NCI-H2171 treated with DMSO at 0.1 percent for 48 hours (cell line): ENCODE measurements around the gene ZBTB16.

Source experiments
- DNase-seq: peaks from one replicate; lab custom pipeline; 2025; lab: John Stamatoyannopoulos, UW

ZBTB16 gene

GRCh38 chr11:114154271-114155047, 94.9 kb downstream of the ZBTB16 start:
- no peak for DNase-seq

- no peak for DNase-seq
These were observed 95.6 kb downstream of the ZBTB16 start for GRCh38 chr11:114155116-114155515.

- DNase-seq = no peak
These were observed 96.6 kb downstream of the ZBTB16 start for GRCh38 chr11:114156131-114156581.

GRCh38 chr11:114156782-114157181, 97.3 kb downstream of the ZBTB16 start:
- no peak for DNase-seq

GRCh38 chr11:114157476-114158050, 98.1 kb downstream of the ZBTB16 start:
- no peak for DNase-seq

GRCh38 chr11:114158421-114158820, 98.9 kb downstream of the ZBTB16 start:
- no peak for DNase-seq

GRCh38 chr11:114158886-114159285, 99.4 kb downstream of the ZBTB16 start:
- no peak for DNase-seq

- DNase-seq = no peak
These were observed 99.8 kb downstream of the ZBTB16 start for GRCh38 chr11:114159320-114159719.

- DNase-seq = peak; percentile 98
These were observed 100.5 kb downstream of the ZBTB16 start for GRCh38 chr11:114159802-114160632.

GRCh38 chr11:114160894-114161293, 101.4 kb downstream of the ZBTB16 start:
- DNase-seq = peak; percentile 41

GRCh38 chr11:114161486-114162250, 102.2 kb downstream of the ZBTB16 start:
- no peak for DNase-seq

GRCh38 chr11:114162719-114163123, 103.2 kb downstream of the ZBTB16 start:
- DNase-seq = peak; percentile 94

GRCh38 chr11:114163229-114163631, 103.7 kb downstream of the ZBTB16 start:
- no peak for DNase-seq

GRCh38 chr11:114163830-114164401, 104.4 kb downstream of the ZBTB16 start:
- DNase-seq = no peak

- no peak for DNase-seq
These were observed 105.0 kb downstream of the ZBTB16 start for GRCh38 chr11:114164546-114164945.

- DNase-seq = no peak
These were observed 106.1 kb downstream of the ZBTB16 start for GRCh38 chr11:114165326-114166230.

- DNase-seq = no peak
These were observed 106.9 kb downstream of the ZBTB16 start for GRCh38 chr11:114166362-114166761.

- DNase-seq = peak; percentile 88
These were observed 107.4 kb downstream of the ZBTB16 start for GRCh38 chr11:114166897-114167323.

GRCh38 chr11:114167355-114167754, 107.8 kb downstream of the ZBTB16 start:
- no peak for DNase-seq

GRCh38 chr11:114167771-114168448, 108.4 kb downstream of the ZBTB16 start:
- no peak for DNase-seq
